Measurements from ENCODE around the gene KRT26.
"Not testable (repeated sequence)": the region's sequence is repeated elsewhere in the genome, so short reads cannot be mapped to it uniquely, and the experiment has no call there.

KRT26 gene

GRCh38 chr17:40794466-40794865 is 22.5 kb upstream of the KRT26 start:
- DNase-seq (ENCODE audit: low read depth in 2 of 2): no peak

GRCh38 chr17:40793832-40794231 is 21.8 kb upstream of the KRT26 start:
- no peak for DNase-seq (ENCODE audit: low read depth in 2 of 2)

- no peak for DNase-seq (ENCODE audit: low read depth in 2 of 2)
Observed at GRCh38 chr17:40791787-40792436, 19.9 kb upstream of the KRT26 start.

GRCh38 chr17:40791111-40791510 is 19.1 kb upstream of the KRT26 start:
- no peak for DNase-seq (ENCODE audit: low read depth in 2 of 2)

- DNase-seq (ENCODE audit: low read depth in 2 of 2): no peak
Observed at GRCh38 chr17:40782450-40782849, 10.4 kb upstream of the KRT26 start, which contains the start of gene KRT27. KRT27 (minus strand) TSS chr17:40782550; CDS start chr17:40782493, 57 bp downstream.

- no peak for DNase-seq (ENCODE audit: low read depth in 2 of 2)
Observed at GRCh38 chr17:40779181-40779909, 7.3 kb upstream of the KRT26 start.

GRCh38 chr17:40778461-40778860 is 6.5 kb upstream of the KRT26 start:
- DNase-seq (ENCODE audit: low read depth in 2 of 2): no peak

GRCh38 chr17:40777971-40778370 is 6.0 kb upstream of the KRT26 start:
- DNase-seq (ENCODE audit: low read depth in 2 of 2): no peak

GRCh38 chr17:40777459-40777858 is 5.5 kb upstream of the KRT26 start:
- DNase-seq (ENCODE audit: low read depth in 2 of 2): no peak

GRCh38 chr17:40775945-40776344 is 3.9 kb upstream of the KRT26 start:
- DNase-seq (ENCODE audit: low read depth in 2 of 2): no peak

- DNase-seq (ENCODE audit: low read depth in 2 of 2): no peak
Observed at GRCh38 chr17:40765657-40766056, 6.3 kb downstream of the KRT26 start.

GRCh38 chr17:40763752-40764151 is 8.2 kb downstream of the KRT26 start:
- no peak for DNase-seq (ENCODE audit: low read depth in 2 of 2)

- no peak for DNase-seq (ENCODE audit: low read depth in 2 of 2)
Observed at GRCh38 chr17:40760105-40761016, 11.6 kb downstream of the KRT26 start.

GRCh38 chr17:40755231-40755630 is 16.8 kb downstream of the KRT26 start, which contains the start of gene KRT25:
KRT25 (minus strand) TSS chr17:40755331; CDS start chr17:40755271, 60 bp downstream.
- DNase-seq (ENCODE audit: low read depth in 2 of 2): no peak

GRCh38 chr17:40753804-40754203 is 18.2 kb downstream of the KRT26 start:
- no peak for DNase-seq (ENCODE audit: low read depth in 2 of 2)

GRCh38 chr17:40751065-40751464 is 20.9 kb downstream of the KRT26 start:
- no peak for DNase-seq (ENCODE audit: low read depth in 2 of 2)

- DNase-seq (ENCODE audit: low read depth in 2 of 2): no peak
Observed at GRCh38 chr17:40750391-40750790, 21.6 kb downstream of the KRT26 start.

GRCh38 chr17:40748666-40749065 is 23.3 kb downstream of the KRT26 start:
- DNase-seq (ENCODE audit: low read depth in 2 of 2): not testable (repeated sequence)

- DNase-seq (ENCODE audit: low read depth in 2 of 2): no peak
Observed at GRCh38 chr17:40738553-40738952, 33.4 kb downstream of the KRT26 start.

GRCh38 chr17:40735016-40735415 is 37.0 kb downstream of the KRT26 start:
- no peak for DNase-seq (ENCODE audit: low read depth in 2 of 2)

GRCh38 chr17:40734018-40734417 is 38.0 kb downstream of the KRT26 start:
- no peak for DNase-seq (ENCODE audit: low read depth in 2 of 2)

- no peak for DNase-seq (ENCODE audit: low read depth in 2 of 2)
Observed at GRCh38 chr17:40730970-40731369, 41.0 kb downstream of the KRT26 start.
